ENCODE data around the gene CUL1.

CUL1 gene

GRCh38 chr7:148831782-148832181, 133.1 kb downstream of the CUL1 start:
- DNase-seq (ENCODE audit: extremely low spot score, insufficient read length, low read depth) (no peak), FAIRE-seq (no peak)

- no peak for FAIRE-seq
Observed at GRCh38 chr7:148834605-148835004, 135.9 kb downstream of the CUL1 start.

GRCh38 chr7:148835854-148836253, 137.2 kb downstream of the CUL1 start:
- DNase-seq (ENCODE audit: extremely low spot score, insufficient read length, low read depth) (no peak), FAIRE-seq (no peak)

More at GRCh38 chr7:148834605-148835004, 135.9 kb downstream of the CUL1 start:
- DNase-seq (ENCODE audit: extremely low spot score, insufficient read length, low read depth): no peak

GRCh38 chr7:148838905-148839304, 140.2 kb downstream of the CUL1 start:
- FAIRE-seq (no peak), DNase-seq (ENCODE audit: extremely low spot score, insufficient read length, low read depth) (no peak)

- FAIRE-seq (no peak), DNase-seq (ENCODE audit: extremely low spot score, insufficient read length, low read depth) (no peak)
Observed at GRCh38 chr7:148847815-148848734, 149.4 kb downstream of the CUL1 start.

GRCh38 chr7:148849393-148850098, 150.8 kb downstream of the CUL1 start:
- DNase-seq (ENCODE audit: extremely low spot score, insufficient read length, low read depth): no peak
- no peak for FAIRE-seq

- no peak for FAIRE-seq
- no peak for DNase-seq (ENCODE audit: extremely low spot score, insufficient read length, low read depth)
Observed at GRCh38 chr7:148850564-148850963, 151.9 kb downstream of the CUL1 start.
